Left lung (tissue), 10 donors: ENCODE measurements around the gene RNF141. TPM values are rescaled to one million over a fixed set of nuclear protein-coding genes. Genes with fewer than 3 reads are reported as not detected.

ENCODE experiments used
- ATAC-seq: fragments of 200-7000 bp; cut with Tn5 transposase; one replicate; pipeline ENCODE4 v1.9.1; 2020; ENCODE audit warnings: moderate library complexity
- DNase-seq, 4 donors: peaks; one replicate each; pipeline ENCODE4 v3.0.0-alpha.2; 2013 to 2020
- H3K27ac ChIP-seq, 2 donors: fragments of 200-600 bp; sonication (generic) in 1 of 2; one replicate each; pipeline versions ENCODE4 v1.5.0 to v1.8.0; 2020 to 2021
- H3K27me3 ChIP-seq, 2 donors: fragments of 200-600 bp; sonication (generic) in 1 of 2; one replicate each; pipeline versions ENCODE4 v1.5.0 to v1.8.0; 2020 to 2021
- H3K36me3 ChIP-seq, 2 donors: fragments of 200-600 bp; sonication (generic) in 1 of 2; one replicate each; pipeline versions ENCODE4 v1.5.0 to v1.8.0; 2020 to 2021
- H3K4me1 ChIP-seq, 2 donors: fragments of 200-600 bp; one replicate each; pipeline ENCODE4 v1.8.0; 2021
- H3K4me3 ChIP-seq, 2 donors: fragments of 200-600 bp; sonication (generic) in 1 of 2; one replicate each; pipeline versions ENCODE4 v1.5.0 to v1.8.0; 2020 to 2021; ENCODE audit warnings: mild to moderate bottlenecking in 1 of 2
- H3K9me3 ChIP-seq, 2 donors: fragments of 200-600 bp; sonication (generic) in 1 of 2; one replicate each; pipeline versions ENCODE4 v1.5.0 to v1.8.0; 2020 to 2021
- CTCF ChIP-seq, 2 donors: fragments of 200-600 bp; sonication (generic) in 1 of 2; IDR thresholded peaks; one replicate each; pipeline versions ENCODE4 v1.5.0 to v1.8.0; 2021; ENCODE audit warnings: antibody characterized with exemption in 2 of 2
- intact Hi-C, 2 donors: fragments of 100-400 bp; cut with DNase I; formaldehyde crosslinking; loops; one replicate each; pipeline versions ENCODE4 v1.11.2 to v1.14.2; 2022
- polyA plus RNA-seq, 6 donors: library from polyadenylated mRNA; unstranded; fragments of 120-200 nt; gene quantifications; one replicate each; pipeline ENCODE4 v1.2.1, GENCODE V29; 2013; ENCODE audit not compliant: insufficient read length in 6 of 6
- total RNA-seq, 2 donors: library from RNA; stranded (reverse); fragmentation: NEBNext Ultra II Directional; extraction: Animal tissue kit (Norgen Biotek cat#: 25700); gene quantifications; one replicate each; pipeline ENCODE4 v1.2.1, GENCODE V29; 2021
- donor health status: DM: no; HTN: yes; CAD: no.
- donor health status: DM: no; HTN: no; CAD: no.

RNF141 gene
- total and polyA plus RNA-seq, 8 donors, result 30.4 to 74.7 (median 34.6) TPM

- no peaks in the 10 kb centered on the region for H3K27me3 ChIP-seq
- intact Hi-C loops, result no loop called here
- H3K4me3 ChIP-seq, result no peak overlapping the region
- no peak for DNase-seq
- H3K4me1 ChIP-seq, result peaks cover 0 to 49% of the 10 kb centered on the region in 2 donors
- no peaks in the 10 kb centered on the region for H3K9me3 ChIP-seq
- no peak for TF ChIP-seq CTCF (IDR thresholded peaks at IDR 0.05)
- peaks cover 0 to 64% of the 10 kb centered on the region in 2 donors for H3K36me3 ChIP-seq
- ATAC-seq, result no peak
- peak overlapping the region in 1 of 2 donors; percentile 90 for H3K27ac ChIP-seq
Measured at GRCh38 chr11:10504490-10504889, 36.5 kb downstream of the RNF141 start.

- peaks cover 0 to 49% of the 10 kb centered on the region in 2 donors for H3K4me1 ChIP-seq
- TF ChIP-seq CTCF (IDR thresholded peaks at IDR 0.05), result no peak
- peaks cover 0 to 69% of the 10 kb centered on the region in 2 donors for H3K36me3 ChIP-seq
- no peak for DNase-seq
- H3K9me3 ChIP-seq, result no peaks in the 10 kb centered on the region
- H3K4me3 ChIP-seq, result no peak overlapping the region
- peak; percentile 62 for ATAC-seq
- no peaks in the 10 kb centered on the region for H3K27me3 ChIP-seq
- intact Hi-C loops, result no loop called here
- peak overlapping the region; percentile 27 to 90 for H3K27ac ChIP-seq
Measured at GRCh38 chr11:10503777-10504480, 37.1 kb downstream of the RNF141 start.

GRCh38 chr11:10503221-10503620 lies 37.8 kb downstream of the RNF141 start:
- DNase-seq (no peak), ATAC-seq (peak; percentile 70)
- peaks cover 0 to 49% of the 10 kb centered on the region in 2 donors for H3K4me1 ChIP-seq
- H3K9me3 ChIP-seq, result no peaks in the 10 kb centered on the region
- no peak overlapping the region for H3K4me3 ChIP-seq
- intact Hi-C loops, result no loop called here
- no peaks in the 10 kb centered on the region for H3K27me3 ChIP-seq
- peaks cover 0 to 76% of the 10 kb centered on the region in 2 donors for H3K36me3 ChIP-seq
- H3K27ac ChIP-seq, result peak overlapping the region; percentile 27 to 90
- no peak for TF ChIP-seq CTCF (IDR thresholded peaks at IDR 0.05)

DNA sequence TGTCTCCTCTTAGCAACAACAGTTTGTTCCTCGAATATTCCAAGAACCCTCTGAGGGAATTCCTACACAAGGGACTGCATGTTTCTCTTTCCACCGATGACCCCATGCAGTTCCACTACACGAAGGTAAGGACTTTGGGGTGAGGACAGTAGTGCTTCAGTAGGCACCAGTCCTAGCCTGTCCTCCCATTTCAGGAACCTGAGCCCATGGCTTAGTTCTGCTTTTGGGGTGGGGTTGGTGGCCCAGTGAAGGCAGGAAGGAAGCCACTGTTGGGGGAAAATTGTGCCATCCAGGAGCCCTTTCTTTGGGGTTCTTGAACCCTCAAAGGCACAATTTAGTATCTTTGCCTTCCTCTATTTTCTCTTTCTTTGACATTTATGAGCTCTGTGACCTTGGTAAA lies 38.2 kb downstream of the RNF141 start:
- intact Hi-C loops, result no loop called here
- no peak overlapping the region for H3K4me3 ChIP-seq
- H3K9me3 ChIP-seq, result no peaks in the 10 kb centered on the region
- no peak for TF ChIP-seq CTCF (IDR thresholded peaks at IDR 0.05)
- H3K27ac ChIP-seq, result peak overlapping the region; percentile 27 to 90
- DNase-seq (peak in 1 of 4 donors; percentile 64), ATAC-seq (peak; percentile 58)
- no peaks in the 10 kb centered on the region for H3K27me3 ChIP-seq
- H3K4me1 ChIP-seq, result peaks cover 0 to 49% of the 10 kb centered on the region in 2 donors
- peaks cover 0 to 81% of the 10 kb centered on the region in 2 donors for H3K36me3 ChIP-seq

- peak overlapping the region in 1 of 2 donors; percentile 90 for H3K27ac ChIP-seq
- no peak for TF ChIP-seq CTCF (IDR thresholded peaks at IDR 0.05)
- intact Hi-C loops, result no loop called here
Measured at GRCh38 chr11:10502065-10502680, 38.8 kb downstream of the RNF141 start.

More at GRCh38 chr11:10502065-10502680, 38.8 kb downstream of the RNF141 start:
- Histone ChIP-seq H3K4me1 (peaks cover 0 to 49% of the 10 kb centered on the region in 2 donors), H3K4me3 (no peak overlapping the region), H3K27me3 (no peaks in the 10 kb centered on the region), H3K36me3 (peaks cover 0 to 87% of the 10 kb centered on the region in 2 donors), H3K9me3 (no peaks in the 10 kb centered on the region)
- ATAC-seq, result no peak
- DNase-seq, result no peak
